GM19395 (cell line): ENCODE data around the gene SIRT1.
"Not testable (repeated sequence)": the region's sequence is repeated elsewhere in the genome, so short reads cannot be mapped to it uniquely, and the experiment has no call there.

Experiments used
- ATAC-seq: cut with Tn5 transposase; IDR thresholded peaks from one replicate; pipeline ENCODE4 v1.9.1; 2021; ENCODE audit warnings: mild to moderate bottlenecking, moderate library complexity; ENCODE audit not compliant: unreplicated experiment

SIRT1 gene

DNA sequence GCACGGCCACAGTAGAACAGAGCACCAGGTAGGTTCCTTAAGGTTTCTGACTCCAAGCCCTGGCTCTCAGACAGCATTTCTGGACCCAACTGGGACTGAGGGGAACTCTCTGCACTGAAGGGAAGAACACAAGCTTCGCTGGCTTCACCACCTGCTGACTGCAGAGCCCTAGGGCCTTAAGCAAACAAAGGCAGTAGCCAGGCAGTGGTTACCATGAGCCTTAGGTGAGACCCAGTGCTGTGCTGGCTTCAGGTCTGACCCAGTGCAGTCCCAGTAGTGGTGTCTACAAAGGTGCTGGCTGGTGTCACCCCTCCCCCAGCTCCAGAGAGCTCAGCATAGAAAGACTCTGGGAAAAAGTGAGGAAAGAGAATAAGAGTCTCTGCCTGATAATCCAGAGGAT, 59.5 kb downstream of the SIRT1 start:
- ATAC-seq, result no peak

DNA sequence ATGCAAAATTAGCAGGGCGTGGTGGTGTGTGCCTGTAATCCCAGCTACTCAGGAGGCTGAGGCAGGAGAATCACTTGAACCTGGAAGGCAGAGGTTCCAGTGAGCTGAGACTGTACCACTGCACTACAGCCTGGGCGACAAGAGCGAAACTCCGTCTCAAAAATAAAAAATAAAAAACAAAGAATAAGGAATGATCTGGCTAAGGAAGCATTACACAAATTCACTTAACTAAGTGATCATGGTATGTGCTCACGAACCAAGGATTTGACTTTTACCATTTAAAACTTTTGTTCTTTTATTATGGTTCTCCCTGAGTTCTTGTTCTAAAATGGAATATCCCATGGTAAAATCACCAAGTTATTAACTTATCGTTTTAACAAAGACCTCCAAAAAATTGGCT, 71.2 kb downstream of the SIRT1 start:
- no peak for ATAC-seq

DNA sequence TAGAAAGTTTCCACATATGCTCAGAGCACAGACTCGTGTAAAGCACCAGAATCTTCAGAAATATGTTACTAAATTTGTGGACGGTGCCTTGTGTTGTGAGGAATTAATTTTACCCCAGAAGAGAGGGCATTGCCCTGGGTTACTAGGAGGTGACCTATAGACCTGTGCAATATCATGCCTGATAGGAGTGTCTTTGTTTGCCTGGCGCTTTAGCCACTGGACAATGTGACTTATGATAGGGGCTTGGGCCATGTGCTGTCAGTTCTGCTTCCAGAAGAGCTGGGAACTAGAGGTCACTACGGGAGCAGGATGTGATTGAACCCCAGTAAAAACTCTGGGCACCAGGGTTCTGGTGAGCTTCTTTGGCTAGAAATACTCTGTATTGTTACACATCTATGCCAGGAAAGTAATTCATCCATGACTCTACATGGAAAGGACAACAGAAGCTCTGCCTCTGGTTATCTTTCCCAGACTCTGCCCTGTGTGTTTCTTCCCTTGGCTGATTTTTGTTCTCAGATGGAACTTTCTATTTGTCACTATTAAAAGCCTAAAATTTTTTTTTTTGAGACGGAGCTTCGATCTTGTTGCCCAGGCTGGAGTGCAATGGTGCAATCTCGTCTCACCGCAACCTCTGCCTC, 75.5 kb downstream of the SIRT1 start:
- no peak for ATAC-seq

DNA sequence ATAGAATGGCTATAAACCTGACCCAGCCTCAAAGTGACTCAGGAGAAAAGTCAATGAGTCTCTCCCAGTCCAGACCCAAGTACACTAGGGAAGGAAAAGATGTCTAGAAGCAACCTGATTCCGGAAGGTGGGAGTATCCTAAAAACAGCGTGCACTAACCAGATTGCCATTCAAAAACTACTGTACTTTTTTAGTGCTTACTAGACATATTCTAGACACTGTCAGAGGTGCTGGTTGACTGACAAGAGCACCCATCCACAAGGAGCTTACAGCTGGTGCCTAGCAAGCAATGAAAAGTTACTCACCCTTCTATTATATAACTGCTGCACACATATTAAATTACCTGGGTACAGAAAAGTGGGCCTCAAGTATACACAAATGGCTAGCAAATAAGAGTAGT, 81.0 kb downstream of the SIRT1 start:
- ATAC-seq, result no peak

GRCh38 chr10:67966035-67966434, 81.6 kb downstream of the SIRT1 start:
- not testable (repeated sequence) for ATAC-seq
